SU-DHL-6 (cell line): ENCODE results near the gene SLC35B3.
A peak's percentile ranks its signal among the peaks of the same experiment; 100 is the strongest.

Source experiments
- H2AFZ ChIP-seq: fragments of 200-600 bp; sonication (generic); 2 replicates; pipeline ENCODE4 v1.6.1; 2014; ENCODE audit warnings: low read depth, mild to moderate bottlenecking, moderate library complexity, mixed read lengths, antibody characterized with exemption, low read length; ENCODE audit not compliant: severe bottlenecking
- H3F3A ChIP-seq: fragments of 200-600 bp; shearing (Covaris generic); 2 replicates; pipeline ENCODE4 v1.6.0; 2016; ENCODE audit warnings: antibody characterized with exemption, mild to moderate bottlenecking; ENCODE audit not compliant: insufficient read depth
- H3K27ac ChIP-seq: fragments of 200-600 bp; sonication (generic); 2 replicates; pipeline ENCODE4 v1.5.1; 2016; ENCODE audit warnings: low read depth, mild to moderate bottlenecking, low read length, moderate library complexity, mixed read lengths
- H3K27me3 ChIP-seq: fragments of 200-600 bp; sonication (generic), shearing (Covaris generic); 2 replicates; pipeline ENCODE4 v1.6.0; 2014; ENCODE audit warnings: mild to moderate bottlenecking, low read length
- H3K36me3 ChIP-seq: fragments of 200-600 bp; sonication (generic); 2 replicates; pipeline ENCODE4 v1.6.1; 2014; ENCODE audit warnings: mild to moderate bottlenecking, low read length, mixed read lengths
- H3K4me2 ChIP-seq: fragments of 300-600, 200-600 bp; shearing (Covaris generic), sonication (generic); 2 replicates; pipeline ENCODE4 v1.6.0; 2014; ENCODE audit warnings: low read length, low read depth, mild to moderate bottlenecking; ENCODE audit not compliant: poor library complexity, severe bottlenecking
- H3K4me3 ChIP-seq: fragments of 200-600 bp; sonication (generic); 2 replicates; pipeline ENCODE4 v1.5.1; 2014; ENCODE audit warnings: antibody characterized with exemption, low read length, mild to moderate bottlenecking, mixed read lengths; ENCODE audit not compliant: insufficient read depth, poor library complexity, severe bottlenecking
- H3K79me2 ChIP-seq: fragments of 200-600 bp; sonication (generic); 2 replicates; pipeline ENCODE4 v1.6.1; 2014; ENCODE audit warnings: mild to moderate bottlenecking, low read length, moderate library complexity; ENCODE audit not compliant: insufficient read depth
- H3K9ac ChIP-seq: fragments of 200-600 bp; sonication (generic); 2 replicates; pipeline ENCODE4 v1.7.0; 2014; ENCODE audit warnings: mild to moderate bottlenecking, low read length
- H3K9me2 ChIP-seq: fragments of 200-600 bp; sonication (generic); replicated peaks from 2 replicates; pipeline ENCODE4 v1.6.1; 2014; ENCODE audit warnings: low read length; ENCODE audit not compliant: insufficient read depth
- H3K9me3 ChIP-seq: fragments of 200-600 bp; sonication (generic); 2 replicates; pipeline ENCODE4 v1.6.1; 2014; ENCODE audit warnings: low read length, mixed read lengths; ENCODE audit not compliant: insufficient read depth
- H4K20me1 ChIP-seq: fragments of 200-600 bp; sonication (generic); 2 replicates; pipeline ENCODE4 v1.6.1; 2014; ENCODE audit warnings: low read depth, mild to moderate bottlenecking, antibody characterized with exemption, low read length, moderate library complexity, mixed read lengths
- EZH2phosphoT487 ChIP-seq: fragments of 200-600 bp; sonication (generic), shearing (Covaris generic); conservative IDR thresholded peaks from 2 replicates; pipeline ENCODE4 v1.6.1; 2018; ENCODE audit warnings: mild to moderate bottlenecking, antibody characterized with exemption, low read length, moderate library complexity, mixed read lengths
- TF ChIP-seq, protein P1 (sequence below): fragments of 200-600 bp; sonication (generic); IDR thresholded peaks from one replicate; pipeline ENCODE4 v1.5.1; 2017; ENCODE audit warnings: antibody characterized with exemption, mild to moderate bottlenecking, low read length, moderate library complexity; ENCODE audit not compliant: insufficient read depth, poor library complexity, severe bottlenecking

The SLC35B3 gene

DNA sequence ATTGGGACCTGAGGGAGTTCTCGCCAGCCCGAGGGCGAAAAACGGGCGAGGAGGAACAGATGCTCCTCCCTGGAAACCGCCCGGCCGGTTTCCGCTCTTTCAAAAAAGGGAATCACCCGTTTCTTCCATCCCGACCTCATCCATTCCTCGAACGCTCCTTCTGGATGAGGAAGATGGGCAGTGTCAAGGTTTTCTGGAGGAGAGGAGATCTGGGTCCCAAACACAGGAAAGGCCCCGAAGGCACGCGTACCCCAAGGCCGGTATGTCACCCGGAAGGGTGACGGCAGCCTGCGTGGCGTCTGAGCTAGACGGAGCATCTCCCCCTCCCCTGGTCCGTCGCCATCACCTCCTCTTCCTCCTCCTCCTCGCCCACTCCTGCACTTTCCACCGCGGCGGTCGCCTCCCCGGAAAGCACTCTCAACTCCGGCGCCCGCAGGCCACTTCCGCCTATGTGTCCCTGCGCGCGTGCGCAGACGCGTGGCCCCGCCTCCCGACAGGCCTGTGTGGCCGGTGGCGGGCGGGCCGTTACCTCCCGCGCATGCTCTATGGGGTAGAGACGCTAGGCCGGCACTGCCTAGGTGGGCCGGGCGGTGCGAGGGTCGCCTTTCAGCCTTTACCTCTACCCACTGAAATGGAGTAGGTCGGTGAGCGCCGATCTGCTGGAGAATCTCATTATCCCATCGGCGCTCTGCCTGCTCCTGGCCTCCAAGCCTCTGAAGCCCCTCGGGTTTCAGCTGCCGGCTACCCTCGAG is at the start of gene SLC35B3:
Gene SLC35B3, minus strand, starts transcription at position 453 of the 752 bp plus-strand sequence.
- Histone ChIP-seq H4K20me1 (peaks cover 7% of the 10 kb centered on the region), H3K36me3 (0 out of 2 replicates have a peak, but pooled peaks cover 8% of the 10 kb centered on the region), H3K9me2 (no peaks in the 10 kb centered on the region), H2AFZ (peak within 1 kb of the TSS; percentile 90), H3K27ac (peak within 1 kb of the TSS; percentile 64), H3K4me2 (peak within 1 kb of the TSS; percentile 99), H3K27me3 (no peaks in the 10 kb centered on the region), H3K79me2 (peaks cover 44% of the 10 kb centered on the region), H3K4me3 (peak within 1 kb of the TSS; percentile 96), H3F3A (no peaks in the 10 kb centered on the region; the same call in 1 of the 2 replicates), H3K9me3 (no peaks in the 10 kb centered on the region), H3K9ac (peak within 1 kb of the TSS; percentile 91)
- no peak for TF ChIP-seq EZH2phosphoT487
- TF ChIP-seq, protein P1, sequence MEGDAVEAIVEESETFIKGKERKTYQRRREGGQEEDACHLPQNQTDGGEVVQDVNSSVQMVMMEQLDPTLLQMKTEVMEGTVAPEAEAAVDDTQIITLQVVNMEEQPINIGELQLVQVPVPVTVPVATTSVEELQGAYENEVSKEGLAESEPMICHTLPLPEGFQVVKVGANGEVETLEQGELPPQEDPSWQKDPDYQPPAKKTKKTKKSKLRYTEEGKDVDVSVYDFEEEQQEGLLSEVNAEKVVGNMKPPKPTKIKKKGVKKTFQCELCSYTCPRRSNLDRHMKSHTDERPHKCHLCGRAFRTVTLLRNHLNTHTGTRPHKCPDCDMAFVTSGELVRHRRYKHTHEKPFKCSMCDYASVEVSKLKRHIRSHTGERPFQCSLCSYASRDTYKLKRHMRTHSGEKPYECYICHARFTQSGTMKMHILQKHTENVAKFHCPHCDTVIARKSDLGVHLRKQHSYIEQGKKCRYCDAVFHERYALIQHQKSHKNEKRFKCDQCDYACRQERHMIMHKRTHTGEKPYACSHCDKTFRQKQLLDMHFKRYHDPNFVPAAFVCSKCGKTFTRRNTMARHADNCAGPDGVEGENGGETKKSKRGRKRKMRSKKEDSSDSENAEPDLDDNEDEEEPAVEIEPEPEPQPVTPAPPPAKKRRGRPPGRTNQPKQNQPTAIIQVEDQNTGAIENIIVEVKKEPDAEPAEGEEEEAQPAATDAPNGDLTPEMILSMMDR = no peak

DNA sequence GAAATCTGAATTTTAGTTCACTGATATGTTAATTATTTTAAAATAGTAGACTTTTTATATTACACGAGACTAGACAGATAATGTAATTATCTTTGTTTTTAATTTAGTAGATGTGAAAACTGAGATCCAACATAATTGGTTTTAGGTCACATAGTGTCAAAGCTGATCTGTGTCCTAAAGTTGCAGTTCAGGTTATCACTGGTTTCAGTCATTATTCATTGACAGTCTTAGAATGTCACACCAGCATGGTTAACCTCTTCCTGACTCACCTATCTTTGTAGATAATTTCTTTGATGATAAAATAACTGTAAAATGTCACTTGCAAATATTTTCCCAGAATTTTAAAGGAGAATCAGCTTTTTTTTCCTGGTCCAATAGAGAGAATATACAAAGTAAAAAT is 48.3 kb upstream of the SLC35B3 start:
- TF ChIP-seq, protein P1 = no peak
- TF ChIP-seq EZH2phosphoT487 = no peak

DNA sequence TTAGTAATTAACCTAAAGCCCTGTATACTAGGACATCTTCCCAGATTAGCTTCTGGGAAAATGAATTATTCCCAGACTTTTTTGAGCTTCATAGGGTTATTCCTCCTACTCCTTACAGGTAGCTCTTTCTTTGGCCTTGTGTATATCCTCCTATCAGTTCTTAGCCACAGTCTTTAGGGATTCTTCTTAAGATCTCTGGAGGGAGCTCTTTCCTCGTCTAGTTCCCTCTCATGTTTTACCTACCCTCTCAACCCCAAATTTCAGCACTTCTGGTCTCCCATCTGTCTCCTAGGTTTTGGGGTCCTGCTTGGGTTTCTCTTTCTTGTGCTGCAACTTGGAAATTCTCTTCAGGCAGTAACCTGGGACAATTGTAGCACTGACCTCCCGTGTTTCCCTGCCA is 46.4 kb upstream of the SLC35B3 start:
- H3K4me3 ChIP-seq = no peak overlapping the region
- H3K79me2 ChIP-seq = no peaks in the 10 kb centered on the region
- no peaks in the 10 kb centered on the region; the same call in 1 of the 2 replicates for H4K20me1 ChIP-seq
- H3K9me2 ChIP-seq = no peaks in the 10 kb centered on the region
- no peak overlapping the region for H3K9ac ChIP-seq
- H3F3A ChIP-seq = no peaks in the 10 kb centered on the region
- no peak overlapping the region for H3K27ac ChIP-seq
- no peaks in the 10 kb centered on the region for H3K36me3 ChIP-seq
- H3K27me3 ChIP-seq = no peaks in the 10 kb centered on the region
- no peak overlapping the region for H3K4me2 ChIP-seq
- H3K9me3 ChIP-seq = no peaks in the 10 kb centered on the region
- TF ChIP-seq, protein P1 = peak; percentile 55
- TF ChIP-seq EZH2phosphoT487 = no peak
- H2AFZ ChIP-seq = no peak overlapping the region

More for the DNA sequence above, 48.3 kb upstream of the SLC35B3 start:
- Histone ChIP-seq H3K9me3 (no peaks in the 10 kb centered on the region), H3K9me2 (no peaks in the 10 kb centered on the region), H3K4me3 (no peak overlapping the region), H3K4me2 (no peak overlapping the region), H3K27me3 (no peaks in the 10 kb centered on the region), H3K27ac (no peak overlapping the region), H3K36me3 (no peaks in the 10 kb centered on the region), H2AFZ (no peak overlapping the region), H4K20me1 (no peaks in the 10 kb centered on the region; the same call in 1 of the 2 replicates), H3K9ac (no peak overlapping the region), H3F3A (no peaks in the 10 kb centered on the region), H3K79me2 (no peaks in the 10 kb centered on the region)
